Measurements from ENCODE around the gene SAP30BP.

SAP30BP gene

GRCh38 chr17:75754378-75755204, 87.5 kb downstream of the SAP30BP start:
- no peak for TF ChIP-seq CTCF (IDR thresholded peaks at IDR 0.05; ENCODE audit: low read depth, low read length)
- in situ Hi-C loops (cut with HindIII; ENCODE audit: low sequenced_read_pairs), result no loop called here
- no peak overlapping the region for H3K4me3 ChIP-seq (ENCODE audit: low read depth, low read length)
- DNase-seq (ENCODE audit: low read depth, low spot score), result no peak

- in situ Hi-C loops (cut with HindIII; ENCODE audit: low sequenced_read_pairs), result no loop called here
- no peak for DNase-seq (ENCODE audit: low read depth, low spot score)
- no peak overlapping the region for H3K4me3 ChIP-seq (ENCODE audit: low read depth, low read length)
- TF ChIP-seq CTCF (IDR thresholded peaks at IDR 0.05; ENCODE audit: low read depth, low read length), result no peak
These were observed 88.2 kb downstream of the SAP30BP start for GRCh38 chr17:75755205-75755901.

- no peak for DNase-seq (ENCODE audit: low read depth, low spot score)
- no peak for TF ChIP-seq CTCF (IDR thresholded peaks at IDR 0.05; ENCODE audit: low read depth, low read length)
- no peak overlapping the region for H3K4me3 ChIP-seq (ENCODE audit: low read depth, low read length)
- in situ Hi-C loops (cut with HindIII; ENCODE audit: low sequenced_read_pairs), result no loop called here
These were observed 88.9 kb downstream of the SAP30BP start for GRCh38 chr17:75755990-75756389.

- H3K4me3 ChIP-seq (ENCODE audit: low read depth, low read length), result no peak overlapping the region
- DNase-seq (ENCODE audit: low read depth, low spot score), result no peak
- in situ Hi-C loops (cut with HindIII; ENCODE audit: low sequenced_read_pairs), result no loop called here
- TF ChIP-seq CTCF (IDR thresholded peaks at IDR 0.05; ENCODE audit: low read depth, low read length), result no peak
These were observed 89.4 kb downstream of the SAP30BP start for GRCh38 chr17:75756451-75757085.

GRCh38 chr17:75757086-75757681, 90.0 kb downstream of the SAP30BP start:
- in situ Hi-C loops (cut with HindIII; ENCODE audit: low sequenced_read_pairs), result no loop called here
- no peak overlapping the region for H3K4me3 ChIP-seq (ENCODE audit: low read depth, low read length)
- DNase-seq (ENCODE audit: low read depth, low spot score), result no peak
- no peak for TF ChIP-seq CTCF (IDR thresholded peaks at IDR 0.05; ENCODE audit: low read depth, low read length)
